OCI-LY1 (cell line): ENCODE results near the gene TRIM7.

Source experiments
- H2AFZ ChIP-seq: fragments of 200-600 bp; sonication (generic), shearing (Covaris generic); 2 replicates; pipeline ENCODE4 v1.6.0; 2014; ENCODE audit warnings: antibody characterized with exemption, mild to moderate bottlenecking, low read length
- H3F3A ChIP-seq: fragments of 200-600 bp; sonication (generic), shearing (Covaris generic); 2 replicates; pipeline ENCODE4 v1.6.0; 2014; ENCODE audit warnings: mild to moderate bottlenecking, antibody characterized with exemption, low read length, moderate library complexity; ENCODE audit not compliant: insufficient read depth
- H3K27ac ChIP-seq: fragments of 200-600 bp; sonication (generic); 2 replicates; pipeline ENCODE4 v1.5.1; 2014; ENCODE audit warnings: low read length, mixed run types, mild to moderate bottlenecking, low read depth; ENCODE audit not compliant: poor library complexity, severe bottlenecking
- H3K27me3 ChIP-seq: fragments of 200-600 bp; sonication (generic); 2 replicates; pipeline ENCODE4 v1.6.0; 2014; ENCODE audit warnings: antibody characterized with exemption, mild to moderate bottlenecking, low read length, moderate library complexity; ENCODE audit not compliant: insufficient read depth
- H3K36me3 ChIP-seq: fragments of 200-600 bp; sonication (generic); 2 replicates; pipeline ENCODE4 v1.6.1; 2014; ENCODE audit warnings: mild to moderate bottlenecking, antibody characterized with exemption, low read length, moderate library complexity, mixed read lengths; ENCODE audit not compliant: insufficient read depth
- H3K4me1 ChIP-seq: fragments of 200-600 bp; sonication (generic); 2 replicates; pipeline ENCODE4 v1.5.1; 2014; ENCODE audit warnings: mild to moderate bottlenecking, low read length, moderate library complexity; ENCODE audit not compliant: insufficient read depth, severe bottlenecking
- H3K4me2 ChIP-seq: fragments of 200-600 bp; sonication (generic), shearing (Covaris generic); 2 replicates; pipeline ENCODE4 v1.6.1; 2014; ENCODE audit warnings: low read length
- H3K4me3 ChIP-seq: fragments of 200-600 bp; sonication (generic); 2 replicates; pipeline ENCODE4 v1.5.1; 2014; ENCODE audit warnings: low read length, low read depth, mild to moderate bottlenecking, mixed read lengths; ENCODE audit not compliant: poor library complexity, severe bottlenecking
- H3K79me2 ChIP-seq: fragments of 200-600 bp; shearing (Covaris generic); 2 replicates; pipeline ENCODE4 v1.6.1; 2016; ENCODE audit warnings: mixed run types, low read length, mixed read lengths; ENCODE audit not compliant: insufficient read depth
- H3K9ac ChIP-seq: fragments of 200-600 bp; sonication (generic), shearing (Covaris generic); 2 replicates; pipeline ENCODE4 v1.6.1; 2014; ENCODE audit warnings: mild to moderate bottlenecking, low read length, mixed read lengths
- H3K9me2 ChIP-seq: fragments of 200-600 bp; sonication (generic), shearing (Covaris generic); 2 replicates; pipeline ENCODE4 v1.6.1; 2014; ENCODE audit warnings: low read depth, mild to moderate bottlenecking, low read length, mixed read lengths
- H3K9me3 ChIP-seq: fragments of 200-600 bp; shearing (Covaris generic); 2 replicates; pipeline ENCODE4 v1.6.1; 2014; ENCODE audit warnings: low read length, mixed read lengths
- H4K20me1 ChIP-seq: fragments of 200-600 bp; sonication (generic), shearing (Covaris generic); 2 replicates; pipeline ENCODE4 v1.6.0; 2016; ENCODE audit warnings: mild to moderate bottlenecking, low read length; ENCODE audit not compliant: insufficient read depth
- EZH2 ChIP-seq: fragments of 200-600 bp; sonication (generic), shearing (Covaris generic); IDR thresholded peaks from 2 replicates; pipeline ENCODE4 v1.8.0; 2017; ENCODE audit warnings: borderline replicate concordance, mixed run types, mild to moderate bottlenecking, antibody characterized with exemption, low read length, moderate library complexity, mixed read lengths
- TF ChIP-seq, protein P1 (sequence below): fragments of 200-600 bp; sonication (generic), shearing (Covaris generic); IDR thresholded peaks from 2 replicates; pipeline ENCODE4 v1.5.1; 2017; ENCODE audit warnings: mild to moderate bottlenecking, antibody characterized with exemption, low read length, moderate library complexity, mixed read lengths

Gene TRIM7

GRCh38 chr5:181220178-181220515 is 15.2 kb upstream of the TRIM7 start:
- no peak overlapping the region for H3K9ac ChIP-seq
- H3F3A ChIP-seq, result 0 out of 2 replicates have a peak, but pooled peaks cover 12% of the 10 kb centered on the region
- no peak overlapping the region for H3K27ac ChIP-seq
- no peaks in the 10 kb centered on the region for H3K27me3 ChIP-seq
- peaks cover 49% of the 10 kb centered on the region for H3K4me1 ChIP-seq
- no peaks in the 10 kb centered on the region for H3K9me2 ChIP-seq
- H3K4me2 ChIP-seq, result no peak overlapping the region
- H4K20me1 ChIP-seq, result no peaks in the 10 kb centered on the region
- TF ChIP-seq, protein P1, sequence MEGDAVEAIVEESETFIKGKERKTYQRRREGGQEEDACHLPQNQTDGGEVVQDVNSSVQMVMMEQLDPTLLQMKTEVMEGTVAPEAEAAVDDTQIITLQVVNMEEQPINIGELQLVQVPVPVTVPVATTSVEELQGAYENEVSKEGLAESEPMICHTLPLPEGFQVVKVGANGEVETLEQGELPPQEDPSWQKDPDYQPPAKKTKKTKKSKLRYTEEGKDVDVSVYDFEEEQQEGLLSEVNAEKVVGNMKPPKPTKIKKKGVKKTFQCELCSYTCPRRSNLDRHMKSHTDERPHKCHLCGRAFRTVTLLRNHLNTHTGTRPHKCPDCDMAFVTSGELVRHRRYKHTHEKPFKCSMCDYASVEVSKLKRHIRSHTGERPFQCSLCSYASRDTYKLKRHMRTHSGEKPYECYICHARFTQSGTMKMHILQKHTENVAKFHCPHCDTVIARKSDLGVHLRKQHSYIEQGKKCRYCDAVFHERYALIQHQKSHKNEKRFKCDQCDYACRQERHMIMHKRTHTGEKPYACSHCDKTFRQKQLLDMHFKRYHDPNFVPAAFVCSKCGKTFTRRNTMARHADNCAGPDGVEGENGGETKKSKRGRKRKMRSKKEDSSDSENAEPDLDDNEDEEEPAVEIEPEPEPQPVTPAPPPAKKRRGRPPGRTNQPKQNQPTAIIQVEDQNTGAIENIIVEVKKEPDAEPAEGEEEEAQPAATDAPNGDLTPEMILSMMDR, result no peak
- no peak for TF ChIP-seq EZH2
- H3K36me3 ChIP-seq, result peaks cover 2% of the 10 kb centered on the region; the same call in 1 of the 2 replicates
- H3K4me3 ChIP-seq, result no peak overlapping the region
- H3K9me3 ChIP-seq, result no peaks in the 10 kb centered on the region
- H2AFZ ChIP-seq, result no peak overlapping the region
- H3K79me2 ChIP-seq, result no peaks in the 10 kb centered on the region

DNA sequence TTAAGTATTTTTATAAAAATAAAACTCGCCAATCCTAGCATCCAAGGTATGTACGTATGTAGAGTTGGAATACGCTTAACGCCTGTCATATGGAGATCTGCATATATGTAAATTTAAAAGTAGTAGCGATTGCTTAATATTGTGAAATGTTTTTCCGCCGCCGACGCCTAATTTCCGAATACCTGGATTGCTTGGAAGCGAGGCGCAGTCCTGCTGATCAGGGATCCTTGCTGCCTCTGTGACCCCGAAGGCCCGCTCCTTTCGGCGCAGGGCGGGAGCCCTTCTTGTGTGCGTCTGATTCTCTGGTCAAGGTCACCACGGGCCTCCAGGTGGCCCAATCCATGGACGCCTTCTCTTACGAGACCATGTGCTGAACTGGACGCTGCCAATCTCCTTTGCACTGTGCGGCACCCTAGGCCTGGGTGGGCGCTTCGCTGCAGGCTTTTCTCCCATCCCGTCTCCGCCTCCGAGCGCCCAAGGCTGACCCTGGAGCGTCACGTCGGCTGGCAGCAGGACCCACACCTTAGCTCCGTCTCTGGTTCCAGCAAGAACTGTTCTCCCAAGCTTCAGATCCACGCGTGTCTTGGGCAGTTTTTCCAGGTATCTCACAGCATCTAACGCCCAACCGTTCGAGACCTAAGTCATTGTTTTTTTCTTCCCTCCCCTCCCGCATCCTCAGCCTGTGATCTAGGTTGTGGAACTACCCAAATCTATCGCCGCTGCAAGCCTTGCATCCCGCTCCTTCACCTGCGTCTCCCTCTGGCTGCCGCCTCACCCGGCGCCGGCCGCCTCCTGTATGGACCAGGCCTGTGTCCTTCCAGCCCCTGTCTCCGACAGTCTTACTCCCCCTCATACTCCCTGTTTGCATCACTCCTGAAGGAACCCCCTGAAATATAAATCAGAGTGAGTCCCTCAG is 14.5 kb upstream of the TRIM7 start:
- Histone ChIP-seq H3K9me3 (no peaks in the 10 kb centered on the region), H3K79me2 (no peaks in the 10 kb centered on the region), H3K9me2 (no peaks in the 10 kb centered on the region), H3K27ac (no peak overlapping the region), H3K4me3 (no peak overlapping the region), H3K9ac (no peak overlapping the region), H3K27me3 (no peaks in the 10 kb centered on the region), H3K4me2 (no peak overlapping the region), H3K4me1 (peaks cover 43% of the 10 kb centered on the region), H4K20me1 (no peaks in the 10 kb centered on the region), H2AFZ (no peak overlapping the region), H3K36me3 (no peaks in the 10 kb centered on the region), H3F3A (0 out of 2 replicates have a peak, but pooled peaks cover 12% of the 10 kb centered on the region)
- TF ChIP-seq, protein P1, result no peak
- no peak for TF ChIP-seq EZH2

GRCh38 chr5:181218795-181219124 is 13.8 kb upstream of the TRIM7 start:
- peak overlapping the region; percentile 85 for H3K4me2 ChIP-seq
- H3K27me3 ChIP-seq, result no peaks in the 10 kb centered on the region
- peak overlapping the region; percentile 64 for H3K4me3 ChIP-seq
- 0 out of 2 replicates have a peak overlapping the region, but pooled peaks have one; percentile 72 for H2AFZ ChIP-seq
- H4K20me1 ChIP-seq, result no peaks in the 10 kb centered on the region
- H3K36me3 ChIP-seq, result no peaks in the 10 kb centered on the region
- H3K9ac ChIP-seq, result peak overlapping the region; percentile 9; the same call in 1 of the 2 replicates
- peak overlapping the region; percentile 68 for H3K27ac ChIP-seq
- H3K9me2 ChIP-seq, result no peaks in the 10 kb centered on the region
- H3K4me1 ChIP-seq, result peaks cover 37% of the 10 kb centered on the region
- H3K79me2 ChIP-seq, result no peaks in the 10 kb centered on the region
- 0 out of 2 replicates have a peak, but pooled peaks cover 12% of the 10 kb centered on the region for H3F3A ChIP-seq
- no peak for TF ChIP-seq EZH2
- TF ChIP-seq, protein P1, result no peak
- no peaks in the 10 kb centered on the region for H3K9me3 ChIP-seq
